ENCODE data around the gene CTRB1.

GRCh38 chr16:75262104-75262799 lies 43.5 kb downstream of the CTRB1 start:
- TF ChIP-seq CTCF (IDR thresholded peaks at IDR 0.05): no peak
- no peak for TF ChIP-seq POLR2A (IDR thresholded peaks at IDR 0.05)
